ENCODE data around the gene COA7. TPM values are rescaled to one million over a fixed set of nuclear protein-coding genes. Genes with fewer than 3 reads are reported as not detected.
"Not testable (repeated sequence)": the region's sequence is repeated elsewhere in the genome, so short reads cannot be mapped to it uniquely, and the experiment has no call there.

COA7 gene
- total RNA-seq, 1 donor from 2014 or later, result 9.8 TPM

DNA sequence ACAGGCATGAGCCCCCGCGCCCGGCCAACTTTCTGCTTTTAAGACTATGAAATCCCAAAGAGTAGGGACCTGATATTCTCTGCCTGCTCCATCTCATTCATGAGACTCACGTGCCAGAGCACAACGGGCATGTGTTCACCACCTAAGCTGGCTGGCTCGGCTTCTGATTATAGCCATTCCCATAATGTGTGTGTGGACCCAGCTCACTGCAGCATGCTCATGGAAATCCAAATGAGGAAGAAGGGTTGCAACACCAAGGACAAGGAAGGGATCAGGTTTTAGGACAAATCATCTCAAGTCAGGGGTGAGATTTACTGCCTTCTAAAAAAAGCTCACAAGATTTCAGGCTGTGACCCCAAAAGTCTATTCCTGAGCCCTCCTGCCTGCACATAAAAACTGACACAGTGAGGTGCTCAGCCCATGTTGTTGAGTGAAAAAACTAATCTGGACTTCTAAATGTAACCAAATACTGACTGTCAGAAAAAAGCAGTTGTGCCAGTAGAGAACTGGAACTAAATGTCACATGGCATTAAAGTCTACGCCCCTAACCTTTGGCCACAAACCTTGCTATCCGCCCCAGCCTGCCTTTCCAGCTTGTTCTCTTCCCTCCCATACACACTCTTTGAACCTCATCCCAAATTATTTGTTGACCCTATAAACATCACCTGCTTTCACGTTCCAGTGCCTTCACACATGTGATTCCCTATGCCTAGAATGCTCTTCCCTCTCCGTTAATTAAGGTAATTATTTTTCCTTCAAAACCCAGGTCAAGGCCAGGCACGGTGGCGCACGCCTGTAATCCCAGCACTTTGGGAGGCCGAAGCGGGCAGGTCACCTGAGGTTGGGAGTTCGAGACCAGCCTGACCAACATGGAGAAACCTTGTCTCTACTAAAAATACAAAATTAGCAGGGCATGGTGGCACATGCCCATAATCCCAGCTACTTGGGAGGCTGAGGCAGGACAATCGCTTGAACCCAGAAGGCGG, 9.1 kb upstream of the COA7 start:
- Histone ChIP-seq H3K27me3 (no peaks in the 10 kb centered on the region), H3K4me3 (no peak overlapping the region), H3K36me3 (no peaks in the 10 kb centered on the region), H3K27ac (no peak overlapping the region), H3K9me3 (no peaks in the 10 kb centered on the region), H3K4me1 (peaks cover 7% of the 10 kb centered on the region)
- DNase-seq (ENCODE audit: extremely low spot score in 2 of 2), result no peak
- TF ChIP-seq POLR2A (IDR thresholded peaks at IDR 0.05) (no peak), POLR2AphosphoS5 (IDR thresholded peaks at IDR 0.05; ENCODE audit: insufficient read depth in 1 of 2, low read depth in 1 of 2) (no peak)
- TF ChIP-seq, protein P1, sequence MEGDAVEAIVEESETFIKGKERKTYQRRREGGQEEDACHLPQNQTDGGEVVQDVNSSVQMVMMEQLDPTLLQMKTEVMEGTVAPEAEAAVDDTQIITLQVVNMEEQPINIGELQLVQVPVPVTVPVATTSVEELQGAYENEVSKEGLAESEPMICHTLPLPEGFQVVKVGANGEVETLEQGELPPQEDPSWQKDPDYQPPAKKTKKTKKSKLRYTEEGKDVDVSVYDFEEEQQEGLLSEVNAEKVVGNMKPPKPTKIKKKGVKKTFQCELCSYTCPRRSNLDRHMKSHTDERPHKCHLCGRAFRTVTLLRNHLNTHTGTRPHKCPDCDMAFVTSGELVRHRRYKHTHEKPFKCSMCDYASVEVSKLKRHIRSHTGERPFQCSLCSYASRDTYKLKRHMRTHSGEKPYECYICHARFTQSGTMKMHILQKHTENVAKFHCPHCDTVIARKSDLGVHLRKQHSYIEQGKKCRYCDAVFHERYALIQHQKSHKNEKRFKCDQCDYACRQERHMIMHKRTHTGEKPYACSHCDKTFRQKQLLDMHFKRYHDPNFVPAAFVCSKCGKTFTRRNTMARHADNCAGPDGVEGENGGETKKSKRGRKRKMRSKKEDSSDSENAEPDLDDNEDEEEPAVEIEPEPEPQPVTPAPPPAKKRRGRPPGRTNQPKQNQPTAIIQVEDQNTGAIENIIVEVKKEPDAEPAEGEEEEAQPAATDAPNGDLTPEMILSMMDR (IDR thresholded peaks at IDR 0.05), result no peak
- intact Hi-C loops (cut with DNase I), result no loop called here

DNA sequence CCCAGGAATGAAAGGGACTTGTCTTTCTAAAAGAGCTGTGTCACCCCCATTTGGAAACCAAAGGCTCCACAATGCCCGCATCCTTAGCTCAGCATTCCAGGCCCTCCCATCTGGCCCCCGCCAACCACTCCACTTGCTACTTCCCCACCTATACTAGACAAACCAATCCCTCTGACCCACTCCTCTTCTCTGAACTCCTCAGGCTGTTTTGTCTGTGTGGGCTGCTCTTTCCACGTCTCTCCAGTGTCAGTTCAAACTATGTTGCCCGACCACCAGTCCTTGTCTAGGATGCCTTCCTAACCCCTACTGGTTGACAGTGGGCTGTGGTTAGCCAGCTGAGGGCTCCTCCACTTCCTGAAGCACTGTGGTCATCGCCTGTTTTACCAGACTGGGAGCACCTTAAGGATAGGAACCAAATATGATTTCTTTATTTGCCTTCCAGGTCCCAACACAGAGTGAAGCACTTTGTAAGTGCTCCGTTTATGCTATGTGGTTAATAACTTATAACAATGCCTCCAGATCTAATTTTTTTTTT, 8.1 kb upstream of the COA7 start:
- intact Hi-C loops (cut with DNase I), result no loop called here
- DNase-seq (ENCODE audit: extremely low spot score in 2 of 2), result no peak
- Histone ChIP-seq H3K27ac (no peak overlapping the region), H3K9me3 (no peaks in the 10 kb centered on the region), H3K27me3 (no peaks in the 10 kb centered on the region), H3K36me3 (no peaks in the 10 kb centered on the region), H3K4me3 (no peak overlapping the region), H3K4me1 (peaks cover 7% of the 10 kb centered on the region)
- TF ChIP-seq POLR2AphosphoS5 (IDR thresholded peaks at IDR 0.05; ENCODE audit: insufficient read depth in 1 of 2, low read depth in 1 of 2) (no peak), POLR2A (IDR thresholded peaks at IDR 0.05) (no peak)
- TF ChIP-seq, protein P1 (IDR thresholded peaks at IDR 0.05), result no peak

DNA sequence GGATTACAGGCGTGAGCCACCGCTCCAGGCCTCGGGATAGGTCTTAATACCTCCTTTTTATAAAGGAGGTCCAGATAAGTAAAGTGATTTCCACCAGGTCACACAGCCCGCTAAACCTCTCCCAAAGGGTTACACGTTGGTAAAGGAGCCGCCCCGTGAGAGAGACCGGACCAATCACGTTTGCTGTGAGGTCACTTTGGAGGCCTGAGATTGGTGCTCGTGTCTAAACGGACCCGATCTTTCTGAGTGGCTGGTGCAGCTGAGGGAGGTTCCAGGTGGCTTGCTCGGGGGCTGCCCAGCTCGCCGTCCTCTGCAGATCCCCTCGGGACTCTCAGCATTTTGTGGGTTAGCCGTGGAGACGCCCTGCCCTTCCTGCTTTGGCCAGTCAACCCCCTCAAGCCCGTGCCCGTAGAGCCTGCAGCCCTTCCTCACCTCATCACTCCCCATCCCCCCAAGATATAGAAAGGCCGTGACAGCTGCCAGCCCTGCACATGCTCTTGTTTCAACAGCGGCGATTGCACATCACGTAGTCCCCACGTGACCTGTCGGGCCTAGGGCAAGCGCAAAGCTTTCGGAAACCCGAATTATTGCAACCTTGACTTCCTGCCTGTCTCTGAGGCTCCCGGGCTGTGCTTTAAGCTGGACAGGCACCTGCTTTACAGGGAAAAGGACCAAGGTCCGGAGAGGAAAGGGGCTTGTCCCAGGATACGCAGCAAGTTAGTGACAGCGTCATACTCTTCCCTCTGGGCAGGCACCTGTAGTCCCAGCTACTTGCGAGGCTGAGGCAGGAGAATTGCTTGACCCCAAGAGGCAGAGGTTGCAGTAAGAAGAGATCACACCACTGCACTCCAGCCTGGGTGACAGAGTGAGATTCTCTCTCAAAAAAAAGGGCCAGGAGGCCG, 5.0 kb upstream of the COA7 start:
- Histone ChIP-seq H3K27me3 (no peaks in the 10 kb centered on the region), H3K27ac (peak overlapping the region; percentile 67), H3K4me1 (peaks cover 7% of the 10 kb centered on the region), H3K9me3 (no peaks in the 10 kb centered on the region), H3K36me3 (no peaks in the 10 kb centered on the region), H3K4me3 (peak overlapping the region; percentile 53)
- DNase-seq (ENCODE audit: extremely low spot score in 2 of 2), result peak; percentile 96
- TF ChIP-seq POLR2A (IDR thresholded peaks at IDR 0.05) (no peak), POLR2AphosphoS5 (IDR thresholded peaks at IDR 0.05; ENCODE audit: insufficient read depth in 1 of 2, low read depth in 1 of 2) (peak; percentile 73 to 90)
- intact Hi-C loops (cut with DNase I), result loop anchor here (5.0 kb wide), 1 partner anchor 224 kb away; the partner anchor contains the start of gene SCP2

DNA sequence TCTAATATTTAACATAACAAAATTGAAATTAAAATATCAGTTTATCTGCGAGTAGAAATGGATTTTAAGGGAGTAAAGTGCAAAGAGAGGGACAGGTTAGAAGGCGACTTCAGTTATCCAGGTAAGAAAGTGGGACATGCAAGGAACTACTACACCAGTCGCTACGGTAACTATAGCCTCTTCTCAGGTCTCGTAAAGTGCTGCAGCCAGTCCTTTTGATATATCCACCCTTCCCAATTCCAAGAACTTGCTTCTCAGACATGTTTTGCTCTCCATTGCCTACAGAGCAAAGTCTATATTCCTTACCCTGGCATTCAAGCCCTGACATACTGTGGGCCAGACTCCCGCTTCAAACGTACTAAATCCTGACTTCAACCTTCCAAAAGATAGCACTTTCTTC, 2.5 kb downstream of the COA7 start:
- TF ChIP-seq, protein P1 (IDR thresholded peaks at IDR 0.05), result no peak
- no peak for TF ChIP-seq POLR2AphosphoS5 (IDR thresholded peaks at IDR 0.05; ENCODE audit: insufficient read depth in 1 of 2, low read depth in 1 of 2)
- TF ChIP-seq POLR2A (IDR thresholded peaks at IDR 0.05), result no peak
- Histone ChIP-seq H3K27ac (no peak overlapping the region), H3K27me3 (no peaks in the 10 kb centered on the region), H3K4me1 (peaks cover 9% of the 10 kb centered on the region), H3K4me3 (no peak overlapping the region), H3K9me3 (no peaks in the 10 kb centered on the region), H3K36me3 (peaks cover 0 to 15% of the 10 kb centered on the region in 2 donors)
- intact Hi-C loops (cut with DNase I), result loop anchor here (10.0 kb wide), 1 partner anchor 821 kb away; the partner anchor contains the start of gene NRDC
- DNase-seq (ENCODE audit: extremely low spot score in 2 of 2), result no peak

DNA sequence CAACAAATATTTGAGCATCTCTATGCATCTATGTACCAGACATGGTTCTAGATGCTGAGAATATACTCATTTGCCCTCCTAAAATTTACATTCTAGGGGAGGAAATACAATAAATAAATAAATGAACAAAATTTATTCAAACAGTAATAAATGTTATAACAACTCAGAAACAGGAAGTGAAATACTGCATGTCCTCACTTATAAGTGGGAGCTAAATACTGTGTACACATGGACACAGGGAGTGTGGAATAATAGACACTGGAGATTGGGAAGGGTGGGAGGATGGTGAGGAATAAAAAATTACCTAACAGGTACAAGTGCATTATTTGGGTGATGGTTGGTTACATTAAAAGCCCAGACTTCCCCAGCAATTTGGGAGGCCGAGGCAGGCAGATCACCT, 4.3 kb downstream of the COA7 start:
- H3K36me3 ChIP-seq, result peaks cover 0 to 21% of the 10 kb centered on the region in 2 donors
- no peaks in the 10 kb centered on the region for H3K27me3 ChIP-seq
- no peaks in the 10 kb centered on the region for H3K9me3 ChIP-seq
- no peak overlapping the region for H3K4me3 ChIP-seq
- intact Hi-C loops (cut with DNase I), result loop anchor here (5.0 to 10.0 kb wide), 2 partner anchors 552 to 819 kb away; partner anchors contain the start of genes NRDC and ZFYVE9
- no peak overlapping the region for H3K27ac ChIP-seq
- peaks cover 9% of the 10 kb centered on the region for H3K4me1 ChIP-seq
- no peak for DNase-seq (ENCODE audit: extremely low spot score in 2 of 2)
- TF ChIP-seq, protein P1 (IDR thresholded peaks at IDR 0.05), result no peak
- TF ChIP-seq POLR2AphosphoS5 (IDR thresholded peaks at IDR 0.05; ENCODE audit: insufficient read depth in 1 of 2, low read depth in 1 of 2), result no peak

DNA sequence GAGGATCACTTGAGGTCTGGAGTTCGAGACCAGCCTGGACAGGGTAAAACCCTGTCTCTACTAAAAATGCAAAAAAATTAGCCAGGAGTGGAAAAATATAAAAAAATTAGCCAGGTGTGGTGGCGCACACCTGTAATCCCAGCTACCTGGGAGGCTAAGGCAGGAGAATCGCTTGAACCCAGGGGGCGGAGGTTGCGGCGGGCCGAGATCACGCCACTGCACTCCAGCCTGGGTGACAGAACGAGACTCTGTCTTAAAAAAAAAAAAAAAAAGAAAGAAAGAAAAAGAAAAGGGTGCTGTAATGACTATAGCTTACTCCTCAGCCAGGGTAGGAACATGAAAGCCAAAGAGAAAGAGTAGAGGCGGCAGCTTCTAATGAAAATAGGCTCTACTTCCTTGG, 4.8 kb downstream of the COA7 start:
- H3K36me3 ChIP-seq, result peaks cover 0 to 21% of the 10 kb centered on the region in 2 donors
- intact Hi-C loops (cut with DNase I), result loop anchor here (5.0 to 10.0 kb wide), 2 partner anchors 551 to 819 kb away; partner anchors contain the start of genes NRDC and ZFYVE9
- not testable (repeated sequence) for H3K4me1 ChIP-seq; H3K4me3 ChIP-seq; H3K27me3 ChIP-seq; H3K27ac ChIP-seq; H3K9me3 ChIP-seq; DNase-seq (ENCODE audit: extremely low spot score in 2 of 2)

Measured in vagina (tissue), 2 donors.